GM19397 (cell line): ENCODE data around the gene GP9.
"Not testable (repeated sequence)": the region's sequence is repeated elsewhere in the genome, so short reads cannot be mapped to it uniquely, and the experiment has no call there.

ENCODE experiments used
- ATAC-seq: cut with Tn5 transposase; IDR thresholded peaks from one replicate; pipeline ENCODE4 v1.9.1; 2021; ENCODE audit warnings: mild to moderate bottlenecking, moderate library complexity; ENCODE audit not compliant: unreplicated experiment

Gene GP9

DNA sequence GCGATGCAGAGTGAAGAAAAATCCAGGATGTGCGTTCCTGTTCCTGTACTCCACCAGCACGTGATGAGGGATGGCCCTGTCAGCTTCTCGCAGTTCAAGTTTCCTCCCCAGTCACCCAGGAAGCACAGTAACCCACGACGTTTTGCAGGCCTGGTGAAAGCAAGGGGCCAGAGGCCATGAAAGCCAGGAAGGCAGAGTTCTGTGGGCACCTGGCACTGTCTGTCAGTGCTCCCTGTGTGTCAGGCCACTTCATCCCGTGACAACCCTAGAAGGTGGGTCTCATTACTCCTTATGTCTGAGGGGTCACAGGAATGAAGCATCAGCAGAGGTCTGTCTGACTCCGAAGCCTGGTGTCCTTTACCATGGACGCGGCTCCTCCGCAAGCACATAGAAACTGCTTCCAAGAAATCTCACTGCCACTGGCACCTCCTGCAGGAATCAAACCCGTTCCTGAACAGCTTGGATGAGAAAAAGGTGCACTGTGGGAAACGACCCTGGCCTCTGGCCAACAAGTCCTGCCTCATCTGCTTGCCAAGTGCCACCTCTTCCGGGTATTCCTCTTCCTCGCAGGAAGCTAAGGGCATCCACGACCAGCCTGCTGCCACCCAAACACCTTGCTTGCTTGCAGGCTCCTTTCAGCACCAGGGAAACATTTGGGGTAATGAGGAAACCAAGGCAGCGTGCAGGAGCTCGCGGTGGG, 46.4 kb downstream of the GP9 start:
- ATAC-seq, result no peak

DNA sequence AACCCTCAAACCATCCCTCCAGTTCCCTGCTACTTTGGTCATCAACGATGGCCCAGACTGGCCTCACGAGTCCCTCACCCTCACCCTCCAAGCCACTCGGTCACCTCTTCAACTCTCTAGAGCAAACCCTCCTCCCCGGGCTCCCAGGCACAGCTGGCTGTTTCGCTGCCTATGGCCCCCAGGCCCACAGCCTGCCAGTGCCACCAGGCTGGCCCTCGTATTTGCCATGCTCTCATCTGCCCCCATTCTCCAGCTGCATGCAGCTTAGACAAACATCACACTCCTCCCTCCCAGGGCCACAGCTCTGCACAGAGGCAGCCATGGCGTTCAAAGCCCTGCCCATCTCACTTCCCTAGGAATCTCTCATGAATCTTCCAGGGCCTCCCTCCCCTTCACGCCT, 47.2 kb downstream of the GP9 start:
- no peak for ATAC-seq

- ATAC-seq, result not testable (repeated sequence)
Measured at GRCh38 chr3:129111076-129111780, 50.6 kb downstream of the GP9 start.
